Measurements from ENCODE around the gene CX3CL1.
"Not testable (repeated sequence)": the region's sequence is repeated elsewhere in the genome, so short reads cannot be mapped to it uniquely, and the experiment has no call there.

The CX3CL1 gene

DNA sequence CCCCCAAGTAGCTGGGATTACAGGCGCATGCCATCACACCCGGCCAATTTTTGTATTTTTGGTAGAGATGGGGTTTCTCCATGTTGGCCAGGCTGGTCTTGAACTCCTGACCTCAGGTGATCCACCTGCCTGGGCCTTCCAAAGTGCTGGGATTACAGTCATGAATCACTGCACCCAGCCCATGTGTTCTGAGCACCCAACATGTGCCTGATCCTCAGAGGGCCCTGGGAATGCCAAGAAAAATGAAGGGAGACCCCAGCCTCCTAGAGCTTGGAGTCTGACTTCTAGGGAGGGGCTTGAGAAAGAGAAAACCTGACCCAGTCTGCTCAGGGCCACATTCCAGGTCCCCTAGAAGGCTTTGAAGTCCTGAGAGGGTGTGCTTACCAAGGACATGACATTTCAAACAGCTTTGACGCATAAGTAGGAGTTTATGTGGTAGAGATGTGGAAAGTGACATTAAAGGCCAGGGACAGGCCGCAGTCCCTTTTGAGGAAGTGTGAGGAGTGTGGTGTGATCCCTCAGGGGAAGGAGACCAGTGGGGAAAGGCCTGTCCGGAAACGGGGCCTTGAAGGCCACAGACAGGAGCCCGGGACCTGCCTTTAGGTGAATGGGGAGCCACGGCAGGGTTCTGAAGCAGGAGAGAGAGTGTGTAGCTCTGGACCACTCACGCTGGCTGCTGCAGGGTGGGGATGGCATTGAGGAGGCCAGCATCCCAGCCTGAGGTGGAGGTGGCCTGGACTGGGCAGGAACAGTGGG, 14.8 kb upstream of the CX3CL1 start:
- DNase-seq (ENCODE audit: low spot score) = no peak

DNA sequence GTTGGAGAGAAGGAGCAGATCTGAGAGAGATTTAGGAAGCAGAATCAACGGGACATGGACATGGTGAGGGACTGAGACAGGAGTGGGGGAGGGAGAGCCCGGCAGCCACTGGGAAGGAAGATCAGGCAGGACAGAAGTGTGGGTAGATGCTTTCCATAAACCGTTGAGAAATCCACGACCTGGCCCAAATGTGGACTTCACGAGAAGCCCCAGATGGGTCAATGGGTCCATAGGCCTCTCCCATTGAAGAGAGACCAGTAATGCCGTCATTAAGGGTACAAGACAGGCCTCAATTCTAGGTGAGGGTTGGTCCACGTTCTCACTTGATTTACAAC, 14.2 kb upstream of the CX3CL1 start:
- no peak for DNase-seq (ENCODE audit: low spot score)

DNA sequence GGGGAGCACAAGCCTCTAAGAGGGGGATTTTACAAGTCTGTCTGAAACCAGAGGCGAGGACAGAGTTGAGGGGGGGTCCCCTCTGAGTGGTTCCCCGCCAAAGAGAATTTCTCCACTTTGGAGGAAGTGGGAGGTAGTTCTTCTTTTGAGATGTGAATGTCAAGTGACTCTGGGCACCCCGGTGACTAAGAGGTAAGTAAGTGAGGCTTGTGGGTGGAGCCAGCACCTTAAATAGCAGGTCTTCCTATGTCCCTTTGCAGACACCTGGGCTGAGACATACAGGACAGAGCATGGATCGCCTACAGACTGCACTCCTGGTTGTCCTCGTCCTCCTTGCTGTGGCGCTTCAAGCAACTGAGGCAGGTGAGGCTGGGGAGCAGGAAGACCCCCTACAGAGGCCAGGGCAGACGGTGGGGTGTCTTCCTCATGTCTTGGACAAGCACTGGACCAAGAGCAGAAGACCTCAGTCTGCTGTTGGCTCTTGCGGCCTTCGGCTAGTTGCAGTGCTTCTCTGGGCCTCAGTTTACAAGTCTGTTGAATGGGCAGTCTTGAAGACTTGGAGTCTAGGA, 13.7 kb upstream of the CX3CL1 start, which contains the start of gene CCL22:
CCL22 (plus strand) TSS at position 257 of the 569 bp plus-strand sequence; CDS start at position 291, 34 bp downstream.
- no peak for DNase-seq (ENCODE audit: low spot score)

DNA sequence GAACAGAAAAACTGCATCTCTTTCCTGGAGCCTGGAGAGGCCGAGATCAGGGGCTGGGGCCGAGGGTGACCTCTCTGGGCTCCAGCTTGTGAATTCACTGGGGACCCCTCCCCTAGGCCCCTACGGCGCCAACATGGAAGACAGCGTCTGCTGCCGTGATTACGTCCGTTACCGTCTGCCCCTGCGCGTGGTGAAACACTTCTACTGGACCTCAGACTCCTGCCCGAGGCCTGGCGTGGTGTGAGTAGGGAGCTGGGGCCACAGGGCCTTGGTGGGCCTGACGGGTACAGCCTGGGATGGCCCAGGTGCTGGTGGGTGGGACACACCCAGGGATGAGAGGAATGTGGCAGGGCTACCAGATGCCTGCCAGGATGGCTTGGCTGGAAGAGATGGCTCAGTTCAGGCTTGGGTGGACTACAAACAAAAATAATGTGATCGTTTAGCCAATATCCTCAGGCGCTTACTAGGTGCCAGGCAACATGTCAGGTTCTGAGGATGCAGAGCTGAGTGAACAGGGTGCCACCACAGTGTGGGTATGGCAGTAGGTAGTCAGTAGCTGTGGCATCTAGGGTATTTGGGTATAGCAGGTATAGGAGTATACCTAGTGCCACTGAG, 11.9 kb upstream of the CX3CL1 start:
- no peak for DNase-seq (ENCODE audit: low spot score)

DNA sequence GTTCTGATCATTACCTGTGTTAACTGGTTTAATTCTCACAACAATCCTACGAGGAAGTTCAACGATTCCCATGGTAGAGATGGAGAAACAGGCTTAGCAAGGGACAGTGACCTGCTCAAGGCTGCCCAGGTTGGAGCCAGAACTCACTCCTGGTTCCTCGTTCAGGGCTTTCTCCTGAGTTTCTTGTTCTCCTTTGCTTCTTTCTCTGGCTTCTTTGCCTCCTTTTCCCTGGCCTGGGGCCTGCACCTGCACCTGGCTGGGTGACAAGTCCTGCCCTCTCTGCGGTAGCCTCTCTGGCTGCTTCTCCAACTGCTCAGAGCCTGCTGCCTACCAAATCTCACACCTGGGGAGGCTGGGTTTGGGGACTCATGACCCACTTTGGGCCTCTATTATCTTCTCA, 10.9 kb upstream of the CX3CL1 start:
- DNase-seq (ENCODE audit: low spot score) = no peak

DNA sequence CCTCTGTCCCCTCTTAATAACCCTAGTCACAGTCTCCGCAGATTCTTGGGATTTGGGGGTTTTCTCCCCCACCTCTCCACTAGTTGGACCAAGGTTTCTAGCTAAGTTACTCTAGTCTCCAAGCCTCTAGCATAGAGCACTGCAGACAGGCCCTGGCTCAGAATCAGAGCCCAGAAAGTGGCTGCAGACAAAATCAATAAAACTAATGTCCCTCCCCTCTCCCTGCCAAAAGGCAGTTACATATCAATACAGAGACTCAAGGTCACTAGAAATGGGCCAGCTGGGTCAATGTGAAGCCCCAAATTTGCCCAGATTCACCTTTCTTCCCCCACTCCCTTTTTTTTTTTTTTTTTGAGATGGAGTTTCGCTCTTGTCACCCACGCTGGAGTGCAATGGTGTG, 8.1 kb upstream of the CX3CL1 start:
- DNase-seq (ENCODE audit: low spot score) = no peak

DNA sequence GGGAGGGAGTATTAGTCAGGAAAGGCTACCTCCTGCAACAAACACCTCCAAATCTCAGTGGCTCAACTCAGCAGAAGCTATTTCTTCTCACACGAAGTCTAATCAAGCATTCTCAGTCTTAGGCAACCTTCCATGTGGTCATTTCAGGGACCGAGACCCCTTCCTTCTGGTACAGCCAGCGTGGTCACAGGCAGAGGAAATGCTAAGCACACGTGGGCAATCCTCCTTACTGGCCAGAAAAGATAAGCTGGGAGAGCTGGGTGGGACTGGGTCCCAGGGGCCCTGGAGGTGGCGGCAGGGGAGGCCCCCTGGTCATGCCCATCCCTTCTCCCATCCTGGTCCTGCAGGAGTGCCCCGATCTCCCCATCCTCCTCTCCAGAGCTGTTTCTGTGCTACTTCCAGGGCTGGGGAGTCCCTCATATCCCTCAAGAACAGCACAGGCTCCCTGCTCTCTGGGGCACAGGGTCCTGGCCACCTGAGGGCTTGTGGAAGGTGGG, 5.7 kb upstream of the CX3CL1 start:
- DNase-seq (ENCODE audit: low spot score) = no peak

DNA sequence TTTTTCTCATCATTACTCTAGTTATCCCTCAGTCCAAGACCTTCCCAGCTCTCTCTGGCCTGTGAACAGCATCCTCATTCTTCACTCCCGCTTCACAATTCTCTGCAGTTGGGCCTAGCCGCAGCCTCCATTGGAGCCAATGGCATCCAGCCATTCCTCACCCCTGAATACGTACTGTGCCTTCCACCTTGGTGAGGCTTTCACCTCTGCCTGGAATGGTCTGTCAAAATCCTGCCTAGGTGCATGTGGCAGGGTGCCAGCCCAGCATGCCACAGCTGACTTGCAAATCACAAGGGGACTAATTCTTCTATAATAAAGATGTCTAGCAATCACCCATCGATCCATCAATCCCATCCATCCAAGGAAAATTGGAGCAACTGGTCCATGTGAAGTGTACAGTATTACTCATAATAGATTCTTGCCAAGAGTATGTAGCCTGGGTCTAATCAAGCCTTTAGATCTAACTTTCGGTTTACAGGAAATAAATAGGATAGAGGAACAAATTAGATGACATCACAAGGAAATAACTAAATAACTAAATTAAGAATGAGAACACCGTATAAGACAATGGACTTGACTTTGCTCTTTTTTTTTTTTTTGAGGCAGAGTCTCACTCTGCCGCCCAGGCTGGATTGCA, 5.1 kb upstream of the CX3CL1 start:
- no peak for DNase-seq (ENCODE audit: low spot score)

DNA sequence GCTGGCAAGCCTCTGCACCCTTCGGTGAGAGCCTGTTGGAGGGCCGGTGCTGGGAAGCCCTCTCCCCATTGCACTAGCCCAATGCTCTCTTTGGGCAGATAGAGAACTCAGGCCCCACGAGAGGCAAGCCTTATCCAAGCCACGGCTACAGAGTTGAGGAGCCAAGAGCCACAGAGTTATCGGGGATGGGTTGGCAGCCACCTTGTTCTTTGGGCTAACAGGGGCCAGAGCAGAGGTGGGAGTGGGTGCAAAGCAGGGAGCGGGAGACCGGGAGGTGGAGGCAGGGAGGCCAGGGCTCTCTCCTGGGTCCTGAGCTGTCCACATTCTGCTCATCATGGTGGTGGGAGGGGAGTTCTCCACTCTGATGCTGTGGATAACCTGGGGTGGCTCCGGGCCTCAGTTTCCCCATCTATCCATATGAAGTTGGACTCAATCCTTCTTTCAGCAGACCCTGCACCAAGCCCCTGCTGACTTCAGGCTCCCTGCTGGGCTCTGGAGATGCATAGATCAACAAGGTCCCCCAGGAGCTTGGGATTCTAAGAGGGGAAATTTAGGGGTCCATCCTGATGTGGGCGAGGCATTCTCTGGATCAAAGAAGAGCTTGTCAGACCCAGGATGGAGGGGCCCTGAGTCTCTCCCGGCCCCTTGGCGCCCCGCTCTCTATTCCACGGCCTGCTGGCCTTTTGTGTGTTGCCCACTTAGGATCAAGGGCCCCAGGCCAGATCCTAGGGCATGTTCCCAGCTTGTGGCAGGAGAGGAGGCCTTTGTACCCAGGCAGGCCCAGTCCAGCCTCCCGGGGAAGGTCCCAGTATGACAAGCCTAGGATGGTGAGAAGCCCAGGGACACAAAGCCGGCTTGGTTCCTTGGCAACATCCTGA, 557 bp upstream of the CX3CL1 start:
- no peak for DNase-seq (ENCODE audit: low spot score)

DNA sequence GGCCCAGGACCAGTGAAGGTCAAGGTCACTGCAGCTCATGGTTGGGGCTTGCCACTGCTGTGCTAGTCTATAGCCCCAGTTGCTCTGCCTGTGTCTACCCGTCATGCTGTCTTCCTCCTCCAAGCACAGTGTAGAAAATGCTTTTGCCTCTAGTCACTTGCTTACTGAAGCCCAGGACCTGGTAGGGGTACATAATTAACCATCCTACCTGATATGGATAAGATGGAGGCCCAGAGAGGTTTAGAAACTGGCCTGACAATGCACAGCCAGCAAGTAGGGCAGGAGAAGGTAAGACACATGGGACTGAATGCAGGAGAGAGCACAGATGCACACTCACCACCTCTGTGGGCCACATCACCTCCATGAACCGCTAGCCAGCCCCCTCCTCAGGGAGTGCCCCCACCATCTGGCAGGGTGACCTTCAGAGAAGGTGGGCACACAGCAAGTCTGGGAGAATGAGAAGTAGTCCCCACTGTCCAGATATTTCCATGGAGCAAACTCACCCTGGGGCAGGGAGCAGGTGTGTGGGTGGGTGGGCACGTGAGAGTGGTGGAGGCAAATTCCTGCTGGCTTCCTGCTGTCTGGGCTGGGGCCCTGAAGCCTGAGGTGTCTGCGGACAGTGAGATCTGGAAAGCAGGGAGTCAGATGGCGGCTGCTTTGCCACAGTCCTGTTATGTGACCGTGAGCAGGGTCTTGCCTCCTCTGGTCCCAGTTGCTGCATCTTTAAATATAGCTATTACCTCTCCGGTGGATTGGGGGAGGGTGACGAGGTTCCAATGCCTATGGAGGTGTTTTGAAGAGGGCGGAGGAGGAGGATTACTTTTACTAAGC, 1.0 kb downstream of the CX3CL1 start:
- no peak for DNase-seq (ENCODE audit: low spot score)

DNA sequence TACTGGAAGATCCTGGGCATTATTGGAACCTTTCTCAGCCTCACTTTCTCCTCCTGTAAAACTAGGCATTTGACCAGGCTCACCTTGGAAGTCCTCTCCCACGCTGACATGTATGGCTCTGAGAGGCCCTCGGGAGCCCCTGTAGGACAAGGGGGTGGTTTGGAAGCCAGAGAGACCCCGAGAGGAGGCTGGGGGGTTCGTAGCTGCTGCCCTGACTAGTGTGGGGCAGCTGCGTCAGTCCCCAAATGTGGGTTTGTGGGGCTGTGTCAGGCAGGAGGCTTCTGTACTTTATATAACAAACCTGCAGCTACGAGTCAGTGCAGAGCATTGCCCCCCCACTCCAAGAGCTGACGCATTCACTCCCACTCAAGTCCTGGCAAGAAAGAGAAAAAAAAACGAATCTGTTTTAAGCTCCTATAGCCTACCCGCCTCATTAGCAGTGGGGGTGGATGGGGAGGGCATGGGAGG, 1.8 kb downstream of the CX3CL1 start:
- DNase-seq (ENCODE audit: low spot score) = no peak

DNA sequence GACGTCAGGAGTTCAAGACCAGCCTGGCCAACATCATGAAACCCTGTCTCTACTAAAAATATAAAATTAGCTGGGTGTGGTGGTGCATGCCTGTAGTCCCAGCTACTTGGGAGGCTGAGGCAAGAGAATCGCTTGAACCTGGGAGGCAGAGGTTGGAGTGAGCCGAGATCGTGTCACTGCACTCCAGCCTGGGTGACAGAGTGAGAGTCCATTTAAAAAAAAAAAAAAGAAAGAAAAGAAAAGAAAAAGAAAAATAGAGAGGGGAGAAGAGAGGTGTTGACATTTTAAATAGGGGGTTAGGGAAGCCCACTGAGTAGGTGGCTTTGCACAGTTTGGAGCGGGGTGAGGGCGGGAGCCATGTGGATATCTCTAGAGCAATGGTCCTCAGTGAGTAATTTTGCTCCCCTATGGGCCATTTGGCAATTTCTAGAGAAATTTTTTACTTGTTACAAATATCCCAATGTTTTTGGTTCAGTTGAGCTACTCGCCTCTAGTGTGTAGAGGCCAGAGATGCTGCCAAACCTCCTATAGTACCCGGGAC, 2.7 kb downstream of the CX3CL1 start:
- not testable (repeated sequence) for DNase-seq (ENCODE audit: low spot score)

DNA sequence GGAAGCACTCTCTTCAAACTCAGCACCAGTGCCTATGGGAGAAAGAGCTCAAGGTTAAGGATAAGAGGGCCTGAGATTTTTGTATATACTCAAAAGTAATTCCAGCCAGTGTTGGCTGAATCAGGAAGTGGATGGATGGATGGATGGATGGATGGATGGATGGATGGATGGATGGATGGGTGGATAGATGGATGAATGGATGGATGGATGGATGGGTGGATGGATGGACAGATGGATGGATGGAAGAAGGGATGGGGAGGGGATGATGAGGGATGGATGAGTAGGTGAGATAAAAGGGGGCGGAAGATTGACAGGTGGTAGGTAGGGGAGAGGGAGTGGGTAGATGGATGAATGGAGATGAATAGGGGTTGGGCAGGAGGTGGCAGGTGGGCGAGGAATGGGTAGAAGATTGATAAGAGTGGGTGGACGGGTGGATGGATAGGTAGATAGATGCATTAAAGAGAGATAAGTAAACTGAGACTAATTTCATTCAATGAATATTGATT, 4.1 kb downstream of the CX3CL1 start:
- no peak for DNase-seq (ENCODE audit: low spot score)

DNA sequence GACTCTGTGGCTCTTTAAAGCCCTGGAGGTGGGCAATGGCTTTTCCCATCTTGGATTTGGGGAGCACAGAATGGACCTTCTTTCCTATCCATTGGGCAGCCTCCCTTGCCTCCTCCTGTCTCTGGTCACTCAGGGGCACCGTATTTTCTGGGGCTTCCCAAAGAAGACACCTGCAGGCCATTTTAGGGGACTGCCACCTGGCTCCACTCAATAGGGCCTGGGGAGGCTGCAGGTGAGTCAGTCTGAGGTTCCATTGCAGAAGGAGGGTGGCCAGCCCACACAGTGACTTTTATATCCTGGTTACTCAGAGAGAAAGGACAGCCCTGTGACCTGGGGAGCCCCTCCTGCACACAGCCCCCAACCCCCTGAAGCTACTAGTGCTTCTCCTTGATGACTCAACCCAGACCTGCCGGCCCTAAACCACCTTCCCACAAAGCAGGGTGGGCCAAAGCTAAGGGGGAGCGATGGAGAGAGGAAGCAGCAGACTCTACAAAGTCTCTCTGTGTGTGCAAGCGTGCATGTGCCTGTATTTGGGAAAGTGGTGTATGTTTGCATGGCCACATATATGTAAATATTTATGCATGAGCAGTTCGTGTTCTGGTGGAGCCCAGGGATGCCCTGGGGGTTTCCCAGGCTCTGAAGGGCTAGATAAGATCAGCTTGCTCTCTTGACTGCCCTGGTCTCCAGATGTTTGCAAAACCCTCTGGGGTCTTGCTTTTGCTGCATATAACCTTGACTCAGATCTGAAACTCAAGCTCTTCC, 5.0 kb downstream of the CX3CL1 start:
- peak; percentile 67 for DNase-seq (ENCODE audit: low spot score)

DNA sequence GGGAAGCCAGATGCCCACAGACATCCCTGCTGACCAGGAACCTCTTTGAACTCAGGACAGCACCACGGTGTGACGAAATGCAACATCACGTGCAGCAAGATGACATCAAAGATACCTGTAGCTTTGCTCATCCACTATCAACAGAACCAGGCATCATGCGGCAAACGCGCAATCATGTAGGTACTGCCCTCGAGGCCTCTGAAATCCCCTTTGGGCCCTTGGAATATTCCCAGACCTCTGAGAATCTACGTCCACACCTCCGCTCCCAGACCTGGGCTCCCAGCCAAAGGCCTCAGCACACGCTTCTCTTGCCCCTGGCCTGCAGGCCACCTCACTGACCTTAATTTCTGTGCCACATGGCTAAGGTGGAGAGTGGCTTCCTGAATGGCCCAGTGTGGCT, 7.3 kb downstream of the CX3CL1 start:
- no peak for DNase-seq (ENCODE audit: low spot score)

DNA sequence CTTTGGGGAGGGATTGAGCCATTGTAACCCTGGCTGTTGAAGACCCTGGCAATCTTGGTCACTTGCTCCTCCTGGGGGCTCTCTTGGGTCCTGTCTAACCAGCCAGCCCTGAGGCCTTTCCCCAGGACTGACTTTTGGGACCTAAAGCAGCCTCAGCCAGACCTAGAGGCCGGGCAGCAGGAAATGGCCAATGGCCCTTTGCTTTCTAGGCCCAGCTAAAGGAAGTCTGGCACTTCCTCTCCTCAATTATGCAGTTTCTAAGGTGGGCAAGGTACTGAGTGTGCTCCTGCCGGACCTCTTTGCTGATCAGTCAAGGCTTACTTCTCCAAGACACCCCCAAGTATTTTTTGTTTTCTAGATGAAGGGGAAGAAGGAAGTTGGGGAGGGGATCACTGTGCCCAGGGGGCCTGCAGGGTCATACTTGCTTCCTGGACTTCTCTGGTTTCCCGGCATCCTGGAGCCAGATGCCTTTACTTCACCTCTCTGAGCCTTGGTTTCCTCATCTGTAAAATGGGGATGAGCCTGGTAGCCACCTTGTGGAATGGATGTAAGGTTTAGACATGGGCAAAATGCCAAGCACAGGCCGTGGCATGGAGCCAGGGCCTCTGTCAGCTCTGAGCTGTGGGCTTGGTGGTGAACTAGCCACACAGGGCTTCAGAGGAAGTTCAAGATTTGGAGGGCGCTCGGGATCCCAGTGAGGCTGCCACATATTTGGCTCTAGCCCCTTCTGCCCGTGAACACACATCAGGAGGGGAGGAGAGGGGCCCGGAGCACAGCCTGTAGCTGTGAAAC, 8.6 kb downstream of the CX3CL1 start:
- DNase-seq (ENCODE audit: low spot score) = peak; percentile 34

DNA sequence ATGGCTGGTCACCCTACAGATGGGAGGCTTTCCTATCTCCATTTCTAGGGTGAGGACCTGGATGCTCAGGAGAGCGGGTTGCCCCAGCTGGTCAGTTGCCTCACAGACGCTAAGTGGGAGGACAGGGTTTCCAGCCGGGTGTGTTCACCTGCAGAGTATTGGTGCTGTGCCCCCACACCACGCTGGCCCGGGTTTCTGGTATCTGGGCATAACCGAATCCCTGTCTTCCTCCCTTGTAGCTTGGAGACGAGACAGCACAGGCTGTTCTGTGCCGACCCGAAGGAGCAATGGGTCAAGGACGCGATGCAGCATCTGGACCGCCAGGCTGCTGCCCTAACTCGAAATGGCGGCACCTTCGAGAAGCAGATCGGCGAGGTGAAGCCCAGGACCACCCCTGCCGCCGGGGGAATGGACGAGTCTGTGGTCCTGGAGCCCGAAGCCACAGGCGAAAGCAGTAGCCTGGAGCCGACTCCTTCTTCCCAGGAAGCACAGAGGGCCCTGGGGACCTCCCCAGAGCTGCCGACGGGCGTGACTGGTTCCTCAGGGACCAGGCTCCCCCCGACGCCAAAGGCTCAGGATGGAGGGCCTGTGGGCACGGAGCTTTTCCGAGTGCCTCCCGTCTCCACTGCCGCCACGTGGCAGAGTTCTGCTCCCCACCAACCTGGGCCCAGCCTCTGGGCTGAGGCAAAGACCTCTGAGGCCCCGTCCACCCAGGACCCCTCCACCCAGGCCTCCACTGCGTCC, 9.7 kb downstream of the CX3CL1 start:
- DNase-seq (ENCODE audit: low spot score) = no peak
